ENCODE measurements around the gene HS3ST5.

GRCh38 chr6:114272582-114272981 is 70.2 kb downstream of the HS3ST5 start:
- TF ChIP-seq CTCF (IDR thresholded peaks at IDR 0.05) (no peak), ZFX (IDR thresholded peaks at IDR 0.05; ENCODE audit: borderline replicate concordance) (no peak)
